ENCODE measurements around the gene CRTC1.
"Not testable (repeated sequence)": the region's sequence is repeated elsewhere in the genome, so short reads cannot be mapped to it uniquely, and the experiment has no call there.

CRTC1 gene

DNA sequence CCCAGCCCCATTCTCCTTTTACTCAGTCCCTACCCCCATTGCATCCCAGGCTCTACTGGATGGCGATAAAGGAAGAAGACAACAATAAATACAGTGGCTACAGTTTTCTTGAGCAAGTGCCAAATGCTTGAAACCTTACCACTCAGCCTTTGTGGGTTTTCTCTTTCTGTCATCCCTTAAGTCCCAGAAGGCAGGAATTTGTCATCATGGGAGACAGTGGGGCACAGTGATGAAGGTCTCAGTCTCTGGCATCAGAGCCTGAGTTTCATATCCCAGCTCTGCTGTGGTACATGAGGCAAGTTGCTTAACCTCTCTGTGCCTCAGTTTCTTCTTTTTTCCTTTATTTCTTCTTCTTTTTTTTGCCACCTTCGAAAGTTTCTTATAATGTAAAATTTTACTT, 112.8 kb downstream of the CRTC1 start:
- no peak for DNase-seq

DNA sequence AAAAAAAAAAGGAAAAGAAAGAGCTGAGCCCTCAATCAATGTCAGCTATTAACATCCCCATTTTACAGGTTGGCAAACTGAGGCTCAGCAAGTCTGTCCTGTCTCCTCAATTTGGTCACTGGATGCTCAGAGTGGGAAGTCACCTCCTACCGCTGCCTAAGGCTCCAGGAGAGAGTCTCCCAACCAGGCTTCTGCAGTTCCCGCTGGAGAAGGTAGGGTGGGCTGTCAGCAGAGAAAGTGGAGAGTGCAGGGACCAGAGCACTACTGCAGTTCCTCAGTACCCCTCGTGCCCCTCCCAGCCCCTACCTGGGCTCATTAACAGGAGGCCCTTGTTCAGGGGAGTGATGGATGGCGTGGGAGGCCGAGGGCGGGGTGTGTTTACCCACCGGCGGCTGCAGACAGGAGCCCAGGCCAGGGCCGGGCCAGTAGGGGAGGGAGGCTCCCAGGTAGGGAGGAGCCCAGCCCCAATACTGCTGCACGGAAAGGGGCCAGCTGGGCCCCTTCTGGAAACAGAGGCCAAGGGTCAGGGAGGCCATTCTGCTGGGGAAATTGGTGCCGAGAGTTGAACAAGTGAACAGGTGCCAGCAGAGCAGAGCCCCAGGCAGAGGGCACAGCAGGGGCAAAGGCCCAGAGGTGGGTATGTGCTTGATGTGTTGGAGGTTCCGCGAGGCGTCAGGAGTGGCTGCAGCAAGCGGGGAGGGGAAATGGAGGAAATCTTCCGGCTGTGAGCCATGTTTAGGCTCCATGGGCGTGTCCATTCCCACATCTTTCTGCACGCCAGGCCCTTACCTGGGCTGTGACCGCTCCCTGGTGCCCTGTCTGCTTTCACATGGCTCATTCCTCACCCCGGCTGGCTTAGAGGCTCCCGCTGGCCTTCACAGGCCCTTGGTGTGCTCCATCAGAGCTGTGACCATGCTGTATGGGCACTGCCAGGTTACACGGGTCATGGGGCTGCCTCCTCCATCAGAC, 115.2 kb downstream of the CRTC1 start:
- no peak for DNase-seq

DNA sequence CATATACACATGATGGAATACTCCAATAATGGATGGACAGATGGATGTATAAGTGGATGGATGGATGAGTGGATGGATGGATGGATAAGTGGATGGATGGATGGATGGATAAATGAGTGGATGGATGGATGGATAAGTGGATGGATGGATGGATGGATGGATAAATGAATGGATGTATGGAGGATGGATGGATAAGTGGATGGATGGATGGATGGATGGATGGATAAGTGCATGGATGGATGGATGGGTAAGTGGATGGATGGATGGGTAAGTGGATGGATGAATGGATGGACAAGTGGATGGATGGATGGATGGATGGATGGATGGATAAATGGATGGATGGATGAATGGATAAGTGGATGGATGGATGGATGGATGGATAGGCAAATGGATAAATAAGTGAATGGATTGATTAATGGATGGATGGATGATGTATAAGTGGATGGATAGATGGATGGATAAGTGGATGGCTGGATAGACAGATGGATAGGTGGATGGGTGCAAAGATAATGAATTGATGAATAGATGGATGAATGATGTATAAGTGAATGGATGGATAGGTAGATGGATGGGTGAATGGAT, 116.0 kb downstream of the CRTC1 start:
- DNase-seq = no peak

DNA sequence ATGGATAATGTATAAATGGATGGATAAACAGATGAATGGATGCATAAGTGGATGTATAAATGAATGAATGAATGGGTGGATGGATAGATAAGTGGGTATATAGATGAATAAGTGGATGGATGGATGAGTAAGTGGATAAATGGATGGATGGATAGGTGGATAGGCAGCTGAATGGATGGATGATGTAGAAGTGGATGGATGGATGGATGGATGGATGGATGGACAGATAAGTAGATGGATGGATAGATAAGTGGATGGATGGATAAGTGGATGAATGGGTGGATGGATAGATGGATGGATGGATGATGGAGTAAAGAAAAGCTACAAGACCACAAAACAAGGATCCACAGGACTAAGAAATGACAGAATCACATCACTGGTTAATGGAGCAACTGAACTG, 116.6 kb downstream of the CRTC1 start:
- no peak for DNase-seq

DNA sequence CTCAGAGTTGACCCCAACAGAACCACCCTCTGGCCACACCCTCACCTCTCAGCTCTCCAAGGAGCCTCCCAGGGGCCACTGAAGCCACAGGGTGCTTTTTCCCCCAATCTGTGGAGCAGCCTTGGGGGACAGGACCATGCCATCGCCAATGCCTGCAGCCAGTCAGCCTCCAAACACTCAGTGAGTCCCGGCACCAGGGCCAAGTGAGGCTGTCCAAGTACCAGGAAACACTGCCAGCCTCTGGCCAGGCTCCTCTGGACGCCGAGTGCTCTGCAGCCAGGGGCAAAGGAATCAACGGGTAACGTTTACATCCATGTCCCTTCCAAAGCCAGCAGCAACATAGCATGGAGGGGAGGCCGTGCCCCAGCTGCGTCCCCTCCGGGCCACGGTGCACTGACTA, 117.2 kb downstream of the CRTC1 start:
- peak in 9 of 58 donors; percentile 4 to 35 (median 13) for DNase-seq

DNA sequence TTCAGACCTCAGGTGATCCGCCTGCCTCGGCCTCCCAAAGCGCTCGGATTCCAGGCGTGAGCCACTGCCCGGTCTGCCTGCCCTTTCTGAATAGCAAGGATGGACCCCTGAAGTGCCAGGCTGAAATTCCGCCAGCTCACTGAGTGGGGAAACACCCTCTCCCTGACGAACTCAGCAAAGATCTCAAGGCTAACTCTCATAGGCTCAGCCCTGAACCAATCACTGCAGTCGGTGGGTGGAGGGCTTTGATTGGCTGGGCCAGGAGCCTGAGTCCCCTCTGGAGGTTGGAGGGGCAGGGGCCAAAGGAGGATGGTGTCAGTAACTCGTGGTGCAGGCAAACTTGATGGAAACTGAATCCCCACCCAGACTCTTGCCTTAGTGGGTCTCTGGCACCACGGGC, 118.9 kb downstream of the CRTC1 start:
- DNase-seq = no peak

DNA sequence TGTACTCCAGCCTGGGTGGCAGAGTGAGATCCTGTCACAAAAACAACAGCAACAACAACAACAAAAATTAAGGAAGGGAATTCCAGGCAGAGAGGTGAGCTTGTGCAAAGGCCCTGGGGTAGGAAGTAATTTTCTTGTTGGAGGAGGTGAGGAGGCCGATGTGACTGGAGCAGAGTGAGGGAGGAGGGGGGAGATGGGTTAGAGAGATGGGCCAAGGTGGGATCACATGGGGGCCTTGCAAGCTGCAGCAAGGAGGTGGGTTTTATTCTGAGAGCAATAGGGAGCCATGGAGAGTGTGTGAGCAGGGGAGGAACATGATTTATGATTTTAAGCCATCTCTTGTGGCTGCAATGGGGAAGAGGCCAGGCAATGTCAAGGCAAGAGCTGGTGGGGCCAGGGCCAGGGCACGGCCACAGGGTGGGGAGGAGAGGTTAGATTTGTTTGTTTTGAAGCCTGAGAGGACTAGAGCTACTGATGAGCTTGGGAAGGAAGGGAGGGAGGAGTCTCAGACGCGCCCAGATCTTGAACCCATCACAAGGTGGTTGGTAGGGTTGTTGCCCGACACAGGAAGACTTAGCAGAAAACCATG, 120.2 kb downstream of the CRTC1 start:
- no peak for DNase-seq

DNA sequence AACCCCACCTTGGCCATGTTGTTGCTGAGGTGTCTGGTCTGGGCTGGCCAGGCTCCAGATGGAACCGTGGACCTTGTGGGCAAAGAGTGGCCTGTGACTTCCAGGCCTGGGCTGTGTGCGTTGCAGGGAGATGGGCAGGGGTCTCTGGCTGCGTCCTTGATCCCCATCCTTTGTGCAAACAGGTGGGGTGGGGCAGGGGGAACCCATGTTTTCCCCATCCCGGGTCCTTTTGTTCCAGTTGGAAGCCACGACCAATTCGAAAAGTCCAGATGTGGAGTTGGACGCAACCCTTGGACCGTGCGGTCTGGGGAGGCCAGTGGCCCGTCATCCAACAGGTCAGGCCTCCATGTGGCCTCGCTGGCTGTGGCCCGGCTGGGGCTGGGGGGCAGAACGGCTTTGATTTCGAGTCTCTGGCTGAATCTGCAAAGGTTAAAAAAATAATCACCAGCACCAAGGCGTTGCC, 120.7 kb downstream of the CRTC1 start:
- no peak for DNase-seq

DNA sequence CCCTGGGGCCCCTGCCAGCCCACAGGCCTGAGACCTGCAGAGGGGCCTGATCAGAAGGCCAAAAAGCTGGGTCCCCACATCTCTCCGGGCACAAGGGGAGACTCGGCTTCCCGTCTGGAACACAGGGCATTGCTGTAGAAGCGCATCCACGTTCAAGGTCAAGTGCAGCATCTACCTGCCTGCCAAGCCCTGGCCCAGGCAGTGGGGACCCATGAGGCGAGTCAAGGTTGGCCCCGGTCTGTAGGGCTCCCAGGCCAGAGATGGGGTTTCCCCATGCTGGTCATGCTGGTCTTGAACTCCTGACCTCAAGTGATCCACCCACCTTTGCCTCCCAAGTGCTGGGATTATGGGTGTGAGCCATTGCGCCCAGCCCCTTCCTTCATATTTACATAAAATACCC, 121.2 kb downstream of the CRTC1 start:
- no peak for DNase-seq

DNA sequence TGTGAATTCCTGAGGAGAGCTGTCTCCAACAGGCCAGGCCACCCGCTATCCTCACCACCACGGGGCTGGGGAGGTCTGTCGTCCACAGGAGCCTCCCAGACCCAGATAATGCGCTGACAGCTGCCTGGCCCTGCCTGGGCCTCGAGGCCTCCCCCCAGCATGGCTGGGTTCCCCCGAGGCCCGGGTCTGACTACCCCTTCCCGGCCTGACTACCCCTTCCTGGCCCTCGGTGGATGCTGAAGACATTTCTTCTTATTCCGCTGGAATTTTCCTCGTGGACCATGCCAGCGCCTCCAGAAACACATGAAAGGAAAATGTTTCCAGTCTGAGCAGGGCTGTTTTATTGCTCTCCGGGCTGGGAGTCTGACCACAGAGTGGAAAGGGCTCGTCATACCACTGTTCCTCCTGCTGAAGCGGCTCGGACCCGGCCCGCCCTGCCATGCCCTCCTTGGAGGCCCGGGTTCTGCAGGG, 124.4 kb downstream of the CRTC1 start:
- no peak for DNase-seq

DNA sequence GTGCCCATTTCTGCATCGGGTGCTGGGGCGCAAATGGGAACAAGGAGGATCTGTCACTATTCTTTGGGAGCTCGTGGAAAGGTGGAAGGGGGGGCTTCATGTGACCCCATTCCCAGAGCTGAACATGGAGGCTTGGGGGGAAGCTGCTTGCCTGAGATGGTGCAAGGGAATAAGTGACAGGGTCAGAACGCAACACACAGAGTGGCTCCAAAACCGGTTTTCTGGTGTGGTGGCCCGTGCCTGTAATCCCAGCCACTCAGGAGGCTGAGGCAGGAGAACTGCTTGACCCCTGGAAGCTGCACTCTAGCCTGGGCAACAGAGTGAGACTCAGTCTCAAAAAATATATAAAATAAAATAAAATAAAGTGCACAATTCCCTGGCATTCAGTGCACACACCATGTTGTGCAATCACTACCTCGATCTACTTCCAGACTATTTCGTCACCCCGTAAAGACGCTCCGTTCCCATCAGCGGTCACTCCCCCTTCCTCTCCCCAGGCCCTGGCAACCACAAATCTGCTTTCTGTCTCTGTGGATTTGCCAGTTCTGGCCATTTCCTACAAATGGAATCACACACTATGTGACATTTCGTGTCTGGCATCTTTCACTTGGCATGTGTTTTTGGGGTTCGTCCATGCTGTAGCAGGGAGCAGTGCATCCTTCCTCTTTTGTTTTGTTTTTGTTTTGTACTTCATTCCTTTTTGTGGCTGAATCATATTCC, 125.8 kb downstream of the CRTC1 start:
- peak in 4 of 58 donors; percentile 3 to 67 (median 10) for DNase-seq

DNA sequence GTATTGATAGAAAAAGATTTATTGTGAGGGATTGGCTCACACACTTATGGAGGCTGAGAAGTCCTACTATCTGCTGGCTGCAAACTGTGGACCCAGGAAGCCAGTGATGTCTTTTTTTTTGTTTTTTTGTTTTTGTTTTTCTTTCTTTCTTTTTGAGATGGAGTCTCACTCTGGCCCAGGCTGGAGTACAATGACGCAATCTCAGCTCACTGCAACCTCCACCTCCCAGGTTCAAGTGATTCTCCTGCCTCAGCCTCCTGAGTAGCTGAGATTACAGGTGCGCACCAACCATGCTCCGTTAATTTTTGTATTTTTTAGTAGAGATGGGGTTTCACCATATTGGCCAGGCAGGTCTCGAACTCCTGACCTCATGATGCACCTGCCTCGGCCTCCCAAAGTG, 128.2 kb downstream of the CRTC1 start:
- DNase-seq = not testable (repeated sequence)

DNA sequence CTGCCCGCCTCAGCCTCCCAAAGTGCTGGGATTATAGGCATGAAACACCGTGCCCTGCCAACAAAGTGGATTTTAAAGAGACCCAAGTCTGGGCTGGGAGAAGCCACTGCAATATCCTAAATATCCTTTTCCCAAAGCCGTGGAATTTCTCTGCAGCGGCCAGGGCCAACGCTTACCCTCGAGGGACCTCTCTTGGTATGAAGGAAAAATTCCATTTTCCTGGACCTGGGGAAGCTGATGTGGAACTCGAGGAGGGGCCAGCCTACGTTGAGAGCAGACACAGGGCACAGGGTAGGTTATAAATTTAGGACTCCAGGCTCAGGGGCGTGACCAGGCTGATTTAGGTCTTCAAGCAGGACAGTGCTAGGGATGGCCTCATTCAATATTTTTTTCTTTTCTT, 130.6 kb downstream of the CRTC1 start:
- DNase-seq = no peak

DNA sequence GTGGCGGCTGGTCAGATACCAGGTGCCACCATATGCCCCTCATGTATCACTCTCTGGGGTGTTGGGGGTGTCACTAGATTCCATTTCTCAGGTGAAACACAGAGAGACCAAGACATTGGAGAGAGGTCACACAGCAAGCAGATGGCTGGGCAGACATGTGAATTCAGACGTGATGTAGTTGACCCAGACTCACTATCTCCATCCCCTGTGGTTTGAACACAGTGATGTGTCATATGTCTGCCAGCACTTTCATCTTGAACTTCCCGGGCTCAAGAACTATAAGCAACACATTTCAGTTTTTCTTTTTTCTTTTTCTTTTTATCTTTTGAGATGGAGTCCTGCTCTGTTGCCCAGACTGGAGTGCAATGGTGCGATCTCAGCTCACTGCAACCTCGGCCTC, 132.2 kb downstream of the CRTC1 start:
- no peak for DNase-seq

DNA sequence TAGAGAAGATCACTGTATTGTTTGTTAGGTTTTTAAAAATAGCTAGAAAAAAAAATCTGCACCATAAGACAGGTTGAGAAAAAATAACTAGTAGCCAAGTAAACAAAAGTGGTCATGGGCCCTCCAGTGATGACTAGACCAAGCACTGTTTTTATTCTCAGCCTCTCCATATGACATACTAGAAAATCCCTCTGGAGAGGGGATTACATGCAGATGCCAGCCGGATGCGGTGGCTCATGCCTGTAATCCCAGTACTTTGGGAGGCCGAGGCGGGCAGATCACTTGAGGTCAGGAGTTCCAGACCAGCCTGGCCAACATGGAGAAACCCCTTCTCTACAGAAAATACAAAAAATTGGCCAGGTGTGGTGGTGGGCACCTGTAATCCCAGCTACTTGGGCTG, 133.2 kb downstream of the CRTC1 start:
- DNase-seq = not testable (repeated sequence)

DNA sequence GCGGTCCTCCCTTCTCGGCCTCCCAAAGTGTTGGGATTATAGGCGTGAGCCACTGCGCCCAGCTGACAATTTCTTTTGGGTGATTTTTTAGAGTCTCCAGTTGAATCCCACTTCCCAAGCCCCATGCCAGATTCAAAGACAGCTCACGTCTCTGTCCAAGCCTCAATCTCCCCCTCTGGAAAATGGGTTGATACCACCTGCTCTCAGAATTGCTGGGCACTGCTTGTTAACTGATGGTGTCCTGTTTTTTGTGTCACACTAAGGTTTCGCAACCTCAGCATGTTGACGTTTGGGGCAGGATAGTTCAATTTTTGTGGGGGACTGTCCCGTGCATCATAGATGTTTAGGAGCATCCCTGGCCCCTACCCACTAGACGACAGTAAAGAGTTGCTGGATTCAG, 134.1 kb downstream of the CRTC1 start:
- DNase-seq = no peak

DNA sequence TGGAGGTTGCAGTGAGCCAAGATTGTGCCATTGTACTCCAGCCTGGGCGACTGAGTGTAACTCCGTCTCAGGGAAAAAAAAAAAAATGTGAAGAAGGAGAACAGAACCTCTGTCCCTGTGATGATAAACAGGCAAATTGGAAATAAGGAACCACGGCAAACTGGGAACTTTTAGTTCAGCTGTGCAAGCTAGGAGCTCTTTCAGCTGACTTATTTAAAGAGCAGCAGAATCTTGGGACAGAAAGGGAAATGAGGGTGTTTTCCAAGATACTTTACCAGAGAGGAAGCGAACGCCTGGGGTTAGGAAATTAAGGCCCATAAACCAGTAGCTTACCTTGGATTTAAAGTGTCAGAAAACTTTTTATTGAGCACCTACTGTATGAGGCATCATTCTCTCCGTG, 145.3 kb downstream of the CRTC1 start:
- no peak for DNase-seq

DNA sequence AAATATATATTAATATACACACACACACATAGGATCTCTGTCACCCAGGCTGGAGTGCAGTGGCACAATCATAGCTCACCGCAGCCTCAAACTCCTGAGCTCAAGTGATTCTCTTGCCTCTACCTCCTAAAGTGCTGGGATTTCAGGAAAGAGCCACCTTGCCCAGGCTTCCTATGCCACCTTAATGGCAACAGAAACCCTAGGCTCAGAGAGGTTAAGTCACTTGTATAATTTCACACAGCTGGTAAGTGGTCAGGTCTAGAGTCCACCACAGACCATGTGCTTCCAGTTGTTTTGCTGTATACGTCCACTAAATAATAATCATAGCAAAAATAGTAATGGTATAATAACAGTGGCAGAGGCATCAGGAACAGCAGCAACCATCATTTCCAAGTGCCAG, 147.0 kb downstream of the CRTC1 start:
- no peak for DNase-seq

DNA sequence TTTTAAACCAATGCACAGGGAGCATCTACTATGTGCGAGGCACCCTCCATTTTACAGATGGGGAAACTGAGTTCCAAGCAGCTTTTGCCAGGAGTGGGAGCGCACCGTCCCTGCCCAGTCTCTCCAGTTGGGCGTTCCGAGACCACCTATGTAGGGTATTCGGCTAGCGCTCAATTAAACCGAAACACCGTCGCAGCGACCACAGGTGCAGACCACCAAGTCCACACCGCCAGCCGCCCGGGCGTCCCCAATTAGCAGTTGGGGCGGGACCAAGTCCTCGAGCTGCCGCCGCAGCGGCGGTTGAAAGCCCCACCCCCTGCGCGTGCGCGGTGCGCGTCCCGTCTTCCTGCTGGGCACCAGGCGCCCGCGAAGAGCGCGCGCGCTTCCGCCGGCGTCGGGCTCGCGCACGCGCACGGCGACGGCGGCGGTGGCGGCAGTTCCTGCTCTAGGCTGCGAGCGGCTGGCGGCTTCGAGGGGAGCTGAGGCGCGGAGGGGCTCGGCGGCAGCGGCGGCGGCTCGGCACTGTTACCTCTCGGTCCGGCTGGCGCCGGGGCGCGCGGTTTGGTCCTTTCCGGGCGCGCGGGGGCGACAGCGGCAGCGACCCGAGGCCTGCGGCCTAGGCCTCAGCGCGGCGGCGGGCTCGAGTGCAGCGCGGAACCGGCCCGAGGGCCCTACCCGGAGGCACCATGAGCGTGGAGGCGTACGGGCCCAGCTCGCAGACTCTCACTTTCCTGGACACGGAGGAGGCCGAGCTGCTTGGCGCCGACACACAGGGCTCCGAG, 148.2 kb downstream of the CRTC1 start, which contains the start of gene UPF1:
UPF1 (plus strand) TSS at position 436 of the 782 bp plus-strand sequence; CDS start at position 687, 251 bp downstream.
- peak in 57 of 58 donors; percentile 30 to 94 (median 85) for DNase-seq
